ENCODE data around the gene COPZ2. TPM values are rescaled to one million over a fixed set of nuclear protein-coding genes. Genes with fewer than 3 reads are reported as not detected.

COPZ2 gene
- total and polyA plus RNA-seq, 9 of the 15 experiments (the other 6 are each of a cell fraction or from before 2014, with no cell fraction given) = 0.22 to 0.49 TPM; not detected in 7

DNA sequence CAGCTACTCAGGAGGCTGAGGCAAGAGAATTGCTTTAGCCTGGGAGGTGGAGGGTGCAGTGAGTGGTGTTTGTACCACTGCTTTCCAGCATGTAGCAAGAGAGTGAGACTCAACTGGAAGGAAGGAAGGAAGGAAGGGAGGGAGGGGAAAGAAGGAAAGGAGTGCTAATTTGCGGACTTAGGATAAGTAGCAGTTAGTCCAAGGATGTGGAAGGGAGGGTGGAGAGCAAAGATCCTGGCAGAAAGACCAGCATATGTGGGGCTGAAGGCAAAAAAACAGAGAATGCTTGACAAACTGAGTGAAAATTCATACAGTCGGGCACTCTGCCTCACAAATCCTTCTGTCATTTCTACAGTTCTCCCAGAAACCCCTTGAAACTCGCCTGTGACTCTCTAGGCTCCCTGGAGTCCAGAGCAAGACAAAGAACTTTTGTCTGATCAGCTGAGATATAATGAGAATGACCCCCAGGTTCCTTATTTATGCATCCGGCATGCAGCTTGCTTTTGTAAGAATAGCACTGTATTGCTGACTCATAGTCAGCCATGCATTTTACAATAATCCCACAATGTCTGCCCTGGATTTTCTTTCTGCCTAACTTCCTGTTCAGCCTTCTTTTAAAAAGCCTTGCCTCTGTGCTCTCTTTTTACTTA, 35.2 kb downstream of the COPZ2 start (continued):
- TF ChIP-seq PRDM10 (IDR thresholded peaks at IDR 0.05; ENCODE audit: partially characterized antibody) (no peak), EHMT2 (IDR thresholded peaks at IDR 0.05) (peak; percentile 47; the same call in 1 of the 2 replicates), GABPA (tag; conservative IDR thresholded peaks at IDR 0.05; ENCODE audit: low read depth) (peak; percentile 56; the same call in 1 of the 2 replicates), NFIX (CRISPR knock-in tag; IDR thresholded peaks at IDR 0.05; ENCODE audit: low read depth) (no peak), SNAPC5 (CRISPR knock-in tag; IDR thresholded peaks at IDR 0.05) (no peak), ZBED1 (IDR thresholded peaks at IDR 0.05) (no peak), NR4A1 (CRISPR knock-in tag; IDR thresholded peaks at IDR 0.05) (no peak), NR4A1 (tag; IDR thresholded peaks at IDR 0.05) (no peak), ZNF121 (CRISPR knock-in tag; conservative IDR thresholded peaks at IDR 0.05) (no peak), SRSF1 (IDR thresholded peaks at IDR 0.05; ENCODE audit: low read depth, low read length) (no peak)
- TF ChIP-seq, protein P1, sequence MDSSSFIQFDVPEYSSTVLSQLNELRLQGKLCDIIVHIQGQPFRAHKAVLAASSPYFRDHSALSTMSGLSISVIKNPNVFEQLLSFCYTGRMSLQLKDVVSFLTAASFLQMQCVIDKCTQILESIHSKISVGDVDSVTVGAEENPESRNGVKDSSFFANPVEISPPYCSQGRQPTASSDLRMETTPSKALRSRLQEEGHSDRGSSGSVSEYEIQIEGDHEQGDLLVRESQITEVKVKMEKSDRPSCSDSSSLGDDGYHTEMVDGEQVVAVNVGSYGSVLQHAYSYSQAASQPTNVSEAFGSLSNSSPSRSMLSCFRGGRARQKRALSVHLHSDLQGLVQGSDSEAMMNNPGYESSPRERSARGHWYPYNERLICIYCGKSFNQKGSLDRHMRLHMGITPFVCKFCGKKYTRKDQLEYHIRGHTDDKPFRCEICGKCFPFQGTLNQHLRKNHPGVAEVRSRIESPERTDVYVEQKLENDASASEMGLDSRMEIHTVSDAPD (CRISPR knock-in tag; IDR thresholded peaks at IDR 0.05) = no peak
- TF ChIP-seq, protein P2, sequence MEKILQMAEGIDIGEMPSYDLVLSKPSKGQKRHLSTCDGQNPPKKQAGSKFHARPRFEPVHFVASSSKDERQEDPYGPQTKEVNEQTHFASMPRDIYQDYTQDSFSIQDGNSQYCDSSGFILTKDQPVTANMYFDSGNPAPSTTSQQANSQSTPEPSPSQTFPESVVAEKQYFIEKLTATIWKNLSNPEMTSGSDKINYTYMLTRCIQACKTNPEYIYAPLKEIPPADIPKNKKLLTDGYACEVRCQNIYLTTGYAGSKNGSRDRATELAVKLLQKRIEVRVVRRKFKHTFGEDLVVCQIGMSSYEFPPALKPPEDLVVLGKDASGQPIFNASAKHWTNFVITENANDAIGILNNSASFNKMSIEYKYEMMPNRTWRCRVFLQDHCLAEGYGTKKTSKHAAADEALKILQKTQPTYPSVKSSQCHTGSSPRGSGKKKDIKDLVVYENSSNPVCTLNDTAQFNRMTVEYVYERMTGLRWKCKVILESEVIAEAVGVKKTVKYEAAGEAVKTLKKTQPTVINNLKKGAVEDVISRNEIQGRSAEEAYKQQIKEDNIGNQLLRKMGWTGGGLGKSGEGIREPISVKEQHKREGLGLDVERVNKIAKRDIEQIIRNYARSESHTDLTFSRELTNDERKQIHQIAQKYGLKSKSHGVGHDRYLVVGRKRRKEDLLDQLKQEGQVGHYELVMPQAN (IDR thresholded peaks at IDR 0.05; ENCODE audit: borderline replicate concordance) = 0 out of 2 replicates have a peak, but pooled peaks have one; percentile 35

Measured in K562 (cell line).